Stimulated activated naive CD4-positive, alpha-beta T cell (primary cell): ENCODE results near the gene EMC10.

ENCODE experiments used
- DNase-seq, 6 experiments: peaks; one replicate each; lab custom pipeline; 2025; lab: John Stamatoyannopoulos, UW

Gene EMC10

GRCh38 chr19:50496189-50497021, 20.1 kb downstream of the EMC10 start:
- no peak for DNase-seq

GRCh38 chr19:50497022-50497405, 20.7 kb downstream of the EMC10 start:
- DNase-seq, result no peak

- no peak for DNase-seq
Observed at GRCh38 chr19:50498219-50499056, 22.1 kb downstream of the EMC10 start.

GRCh38 chr19:50500060-50500752, 23.9 kb downstream of the EMC10 start:
- no peak for DNase-seq

GRCh38 chr19:50500753-50501151, 24.4 kb downstream of the EMC10 start:
- no peak for DNase-seq

GRCh38 chr19:50501186-50501567, 24.9 kb downstream of the EMC10 start:
- DNase-seq, result no peak

- DNase-seq, result no peak
Observed at GRCh38 chr19:50501568-50502475, 25.5 kb downstream of the EMC10 start.

- no peak for DNase-seq
Observed at GRCh38 chr19:50505856-50506611, 29.7 kb downstream of the EMC10 start.

GRCh38 chr19:50506700-50507099, 30.4 kb downstream of the EMC10 start:
- no peak for DNase-seq

- no peak for DNase-seq
Observed at GRCh38 chr19:50507376-50507775, 31.1 kb downstream of the EMC10 start.

GRCh38 chr19:50508843-50509190, 32.5 kb downstream of the EMC10 start:
- DNase-seq, result no peak

GRCh38 chr19:50509366-50509765, 33.1 kb downstream of the EMC10 start:
- no peak for DNase-seq

GRCh38 chr19:50510121-50510670, 33.9 kb downstream of the EMC10 start:
- DNase-seq, result no peak

GRCh38 chr19:50510700-50511068, 34.4 kb downstream of the EMC10 start:
- DNase-seq, result no peak

- DNase-seq, result peak; percentile 93 to 97 (median 96)
Observed at GRCh38 chr19:50511069-50511822, 34.9 kb downstream of the EMC10 start, which contains the start of gene JOSD2. Gene JOSD2, minus strand, starts transcription at chr19:50511191. Its CDS starts 760 bp downstream, at chr19:50510431.

GRCh38 chr19:50512112-50512998, 36.0 kb downstream of the EMC10 start:
- no peak for DNase-seq

- DNase-seq, result no peak
Observed at GRCh38 chr19:50512999-50513745, 36.9 kb downstream of the EMC10 start.
